Measurements from ENCODE around the gene DDX50.

DDX50 gene

GRCh38 chr10:68992636-68993440, 91.7 kb downstream of the DDX50 start:
- H3K9ac ChIP-seq (ENCODE audit: low read length in 5 of 5), result peak overlapping the region in 4 of 5 donors; percentile 11 to 60 (median 46)
- peak overlapping the region; percentile 84 for H3K27ac ChIP-seq (ENCODE audit: low read depth, low read length)
- H3K4me3 ChIP-seq (ENCODE audit: low read depth in 1 of 5, low read length in 5 of 5), result no peak overlapping the region
- peaks cover 6 to 55% (median 47%) of the 10 kb centered on the region in 5 donors for H3K4me1 ChIP-seq (ENCODE audit: control insufficient read depth in 5 of 5, insufficient read depth in 5 of 5, low read length in 5 of 5)
- no peaks in the 10 kb centered on the region for H3K36me3 ChIP-seq (ENCODE audit: control insufficient read depth in 5 of 5, insufficient read depth in 5 of 5, low read length in 5 of 5)
- H3K27me3 ChIP-seq (ENCODE audit: control insufficient read depth in 5 of 5, insufficient read depth in 4 of 5, low read length in 5 of 5), result no peaks in the 10 kb centered on the region
- no peaks in the 10 kb centered on the region for H3K9me3 ChIP-seq (ENCODE audit: control insufficient read depth in 5 of 5, low read length in 5 of 5)

Data from subcutaneous abdominal adipose tissue (tissue), 5 donors.